ENCODE results near the gene PLCH1. TPM values are rescaled to one million over a fixed set of nuclear protein-coding genes. Genes with fewer than 3 reads are reported as not detected.

The PLCH1 gene
- total and polyA plus RNA-seq, 10 of the 15 experiments (the other 5 are each of a cell fraction or from before 2014, with no cell fraction given), result 0.03 to 0.22 (median 0.04) TPM; not detected in 5

- no TSS peak for BruUV-seq (replicated peaks)
- TF ChIP-seq SP1 (IDR thresholded peaks at IDR 0.05; ENCODE audit: low read depth, low read length) (no peak), MYC (IDR thresholded peaks at IDR 0.05; ENCODE audit: insufficient read depth, insufficient read length, insufficient replicate concordance, low read length, severe bottlenecking) (no peak), BACH1 (IDR thresholded peaks at IDR 0.05; ENCODE audit: borderline replicate concordance) (no peak), PKNOX1 (IDR thresholded peaks at IDR 0.05) (no peak), BMI1 (IDR thresholded peaks at IDR 0.05; ENCODE audit: borderline replicate concordance) (no peak), IRF5 (IDR thresholded peaks at IDR 0.05; ENCODE audit: borderline replicate concordance) (no peak), TBL1XR1 (IDR thresholded peaks at IDR 0.05; ENCODE audit: low read depth, low read length) (no peak), JUND (IDR thresholded peaks at IDR 0.05; ENCODE audit: low read depth, low read length) (no peak), CBX5 (IDR thresholded peaks at IDR 0.05; ENCODE audit: low read depth) (no peak), ELK1 (IDR thresholded peaks at IDR 0.05; ENCODE audit: low read depth, low read length) (no peak), EZH2 (IDR thresholded peaks at IDR 0.05; ENCODE audit: borderline replicate concordance, control insufficient read depth, low read depth, low read length) (no peak), ATF2 (IDR thresholded peaks at IDR 0.05; ENCODE audit: low read length) (no peak), E2F8 (IDR thresholded peaks at IDR 0.05; ENCODE audit: low read depth, partially characterized antibody) (no peak), NFIC (IDR thresholded peaks at IDR 0.05; ENCODE audit: low read depth, low read length) (no peak), HSF1 (IDR thresholded peaks at IDR 0.05; ENCODE audit: low read depth, low read length) (no peak)
These were observed 12.7 kb upstream of the PLCH1 start for GRCh38 chr3:155757577-155757976.

More at GRCh38 chr3:155757577-155757976, 12.7 kb upstream of the PLCH1 start:
- Histone ChIP-seq H3K36me3 (ENCODE audit: control insufficient read depth in 2 of 2, insufficient read depth in 2 of 2, low read length in 1 of 2) (no peaks in the 10 kb centered on the region), H3K4me1 (ENCODE audit: control insufficient read depth, insufficient read depth, low read length) (no peaks in the 10 kb centered on the region), H3K27ac (ENCODE audit: control insufficient read depth, insufficient read depth) (no peak overlapping the region), H3K9ac (ENCODE audit: control insufficient read depth, insufficient read depth, low read length) (no peak overlapping the region), H3K9me3 (replicated peaks; ENCODE audit: control insufficient read depth, insufficient read depth, low read length) (no peaks in the 10 kb centered on the region), H4K20me1 (ENCODE audit: control insufficient read depth, insufficient read depth) (no peaks in the 10 kb centered on the region), H3K4me3 (no peak overlapping the region), H3K79me2 (ENCODE audit: control insufficient read depth, insufficient read depth, low read length) (no peaks in the 10 kb centered on the region), H2AFZ (ENCODE audit: control insufficient read depth, low read depth, low read length) (no peak overlapping the region), H3K27me3 (replicated peaks in 1 of 2; ENCODE audit: control insufficient read depth in 2 of 2, insufficient read depth in 2 of 2, low read length in 1 of 2) (no peaks in the 10 kb centered on the region), H3K4me2 (ENCODE audit: control insufficient read depth, insufficient read depth) (no peak overlapping the region)
- intact Hi-C loops (cut with micrococcal nuclease; ENCODE audit: unreplicated experiment) (no loop called here), in situ Hi-C loops (cut with MboI) (no loop called here)
- ChIA-PET SMC1A (ENCODE audit: uncharacterized antibody, unreplicated experiment) (interaction anchor here (0.6 kb wide), 1 partner anchor 804 kb away, joined by 3 read pairs; no protein-coding TSS in a partner anchor), POLR2A (no interaction called here), CTCF (interaction anchor here (1.0 kb wide), 1 partner anchor 48 kb away, joined by 3 read pairs; the partner anchor contains the start of gene C3orf33), RAD21 (ENCODE audit: unreplicated experiment) (no interaction called here)
- ATAC-seq (no peak), FAIRE-seq (no peak), DNase-seq (ENCODE audit: low read depth, low spot score) (no peak)
- 90% methylated on average over 7 of the region's 7 CpGs for WGBS (ENCODE audit: insufficient coverage, insufficient replicate concordance, low lambda C conversion rate, missing lambda C conversion rate)
